ENCODE data around the gene GGT5. TPM values are rescaled to one million over a fixed set of nuclear protein-coding genes. Genes with fewer than 3 reads are reported as not detected.
"Not testable (repeated sequence)": the region's sequence is repeated elsewhere in the genome, so short reads cannot be mapped to it uniquely, and the experiment has no call there.

GGT5 gene
- total and polyA plus RNA-seq, 2 donors, result 3.2 to 24.6 TPM

GRCh38 chr22:24266495-24266894, 21.6 kb upstream of the GGT5 start:
- peaks cover 0 to 13% of the 10 kb centered on the region in 2 donors for H3K4me1 ChIP-seq (ENCODE audit: control insufficient read depth in 2 of 2, insufficient read depth in 2 of 2, low read length in 2 of 2)
- H3K4me3 ChIP-seq (ENCODE audit: low read length in 2 of 2); H3K9me3 ChIP-seq (ENCODE audit: control insufficient read depth in 2 of 2, insufficient read depth in 1 of 2, low read length in 1 of 2); H3K27me3 ChIP-seq (ENCODE audit: control insufficient read depth in 2 of 2, insufficient read depth in 1 of 2, low read length in 1 of 2); H3K36me3 ChIP-seq (ENCODE audit: control insufficient read depth in 2 of 2, insufficient read depth in 2 of 2, low read length in 1 of 2); DNase-seq (ENCODE audit: low read depth in 6 of 9, low spot score in 9 of 9); H3K27ac ChIP-seq (ENCODE audit: low read depth in 1 of 2, low read length in 1 of 2): not testable (repeated sequence)
- WGBS, result 97% methylated on average over 6 of the region's 6 CpGs

GRCh38 chr22:24265734-24266133, 20.9 kb upstream of the GGT5 start:
- Histone ChIP-seq H3K36me3 (ENCODE audit: control insufficient read depth in 2 of 2, insufficient read depth in 2 of 2, low read length in 1 of 2) (no peaks in the 10 kb centered on the region), H3K27me3 (ENCODE audit: control insufficient read depth in 2 of 2, insufficient read depth in 1 of 2, low read length in 1 of 2) (no peaks in the 10 kb centered on the region), H3K9me3 (ENCODE audit: control insufficient read depth in 2 of 2, insufficient read depth in 1 of 2, low read length in 1 of 2) (no peaks in the 10 kb centered on the region), H3K4me1 (ENCODE audit: control insufficient read depth in 2 of 2, insufficient read depth in 2 of 2, low read length in 2 of 2) (peaks cover 0 to 12% of the 10 kb centered on the region in 2 donors), H3K27ac (ENCODE audit: low read depth in 1 of 2, low read length in 1 of 2) (no peak overlapping the region), H3K4me3 (ENCODE audit: low read length in 2 of 2) (no peak overlapping the region)
- DNase-seq (ENCODE audit: low read depth in 6 of 9, low spot score in 9 of 9), result no peak

GRCh38 chr22:24264329-24264896, 19.5 kb upstream of the GGT5 start:
- peak overlapping the region in 1 of 2 donors; percentile 17 for H3K27ac ChIP-seq (ENCODE audit: low read depth in 1 of 2, low read length in 1 of 2)
- DNase-seq (ENCODE audit: low read depth in 6 of 9, low spot score in 9 of 9); H3K4me3 ChIP-seq (ENCODE audit: low read length in 2 of 2); H3K27me3 ChIP-seq (ENCODE audit: control insufficient read depth in 2 of 2, insufficient read depth in 1 of 2, low read length in 1 of 2); H3K9me3 ChIP-seq (ENCODE audit: control insufficient read depth in 2 of 2, insufficient read depth in 1 of 2, low read length in 1 of 2); H3K36me3 ChIP-seq (ENCODE audit: control insufficient read depth in 2 of 2, insufficient read depth in 2 of 2, low read length in 1 of 2): not testable (repeated sequence)
- peaks cover 0 to 12% of the 10 kb centered on the region in 2 donors for H3K4me1 ChIP-seq (ENCODE audit: control insufficient read depth in 2 of 2, insufficient read depth in 2 of 2, low read length in 2 of 2)
- 73% methylated on average over 3 of the region's 9 CpGs for WGBS

- not testable (repeated sequence) for H3K9me3 ChIP-seq (ENCODE audit: control insufficient read depth in 2 of 2, insufficient read depth in 1 of 2, low read length in 1 of 2); H3K36me3 ChIP-seq (ENCODE audit: control insufficient read depth in 2 of 2, insufficient read depth in 2 of 2, low read length in 1 of 2); H3K27ac ChIP-seq (ENCODE audit: low read depth in 1 of 2, low read length in 1 of 2); H3K4me3 ChIP-seq (ENCODE audit: low read length in 2 of 2); H3K27me3 ChIP-seq (ENCODE audit: control insufficient read depth in 2 of 2, insufficient read depth in 1 of 2, low read length in 1 of 2); DNase-seq (ENCODE audit: low read depth in 6 of 9, low spot score in 9 of 9)
- WGBS, result 99% methylated on average over 19 of the region's 19 CpGs
- H3K4me1 ChIP-seq (ENCODE audit: control insufficient read depth in 2 of 2, insufficient read depth in 2 of 2, low read length in 2 of 2), result peaks cover 0 to 12% of the 10 kb centered on the region in 2 donors
Measured at GRCh38 chr22:24263479-24263878, 18.6 kb upstream of the GGT5 start.

GRCh38 chr22:24262185-24262749, 17.4 kb upstream of the GGT5 start:
- WGBS, result 96% methylated on average over 18 of the region's 18 CpGs
- H3K4me3 ChIP-seq (ENCODE audit: low read length in 2 of 2); H3K9me3 ChIP-seq (ENCODE audit: control insufficient read depth in 2 of 2, insufficient read depth in 1 of 2, low read length in 1 of 2); H3K27me3 ChIP-seq (ENCODE audit: control insufficient read depth in 2 of 2, insufficient read depth in 1 of 2, low read length in 1 of 2); DNase-seq (ENCODE audit: low read depth in 6 of 9, low spot score in 9 of 9); H3K27ac ChIP-seq (ENCODE audit: low read depth in 1 of 2, low read length in 1 of 2); H3K36me3 ChIP-seq (ENCODE audit: control insufficient read depth in 2 of 2, insufficient read depth in 2 of 2, low read length in 1 of 2): not testable (repeated sequence)
- peaks cover 0 to 12% of the 10 kb centered on the region in 2 donors for H3K4me1 ChIP-seq (ENCODE audit: control insufficient read depth in 2 of 2, insufficient read depth in 2 of 2, low read length in 2 of 2)

GRCh38 chr22:24259459-24259858, 14.6 kb upstream of the GGT5 start:
- H3K9me3 ChIP-seq (ENCODE audit: control insufficient read depth in 2 of 2, insufficient read depth in 1 of 2, low read length in 1 of 2); H3K36me3 ChIP-seq (ENCODE audit: control insufficient read depth in 2 of 2, insufficient read depth in 2 of 2, low read length in 1 of 2); H3K27me3 ChIP-seq (ENCODE audit: control insufficient read depth in 2 of 2, insufficient read depth in 1 of 2, low read length in 1 of 2); H3K4me1 ChIP-seq (ENCODE audit: control insufficient read depth in 2 of 2, insufficient read depth in 2 of 2, low read length in 2 of 2); H3K4me3 ChIP-seq (ENCODE audit: low read length in 2 of 2); H3K27ac ChIP-seq (ENCODE audit: low read depth in 1 of 2, low read length in 1 of 2): not testable (repeated sequence)
- 11% methylated on average over 8 of the region's 10 CpGs for WGBS
- peak in 3 of 9 donors; percentile 53 to 82 (median 64) for DNase-seq (ENCODE audit: low read depth in 6 of 9, low spot score in 9 of 9)

GRCh38 chr22:24256736-24257135, 11.9 kb upstream of the GGT5 start:
- not testable (repeated sequence) for H3K27me3 ChIP-seq (ENCODE audit: control insufficient read depth in 2 of 2, insufficient read depth in 1 of 2, low read length in 1 of 2); H3K36me3 ChIP-seq (ENCODE audit: control insufficient read depth in 2 of 2, insufficient read depth in 2 of 2, low read length in 1 of 2); H3K27ac ChIP-seq (ENCODE audit: low read depth in 1 of 2, low read length in 1 of 2); H3K9me3 ChIP-seq (ENCODE audit: control insufficient read depth in 2 of 2, insufficient read depth in 1 of 2, low read length in 1 of 2); DNase-seq (ENCODE audit: low read depth in 6 of 9, low spot score in 9 of 9); H3K4me3 ChIP-seq (ENCODE audit: low read length in 2 of 2); H3K4me1 ChIP-seq (ENCODE audit: control insufficient read depth in 2 of 2, insufficient read depth in 2 of 2, low read length in 2 of 2)
- WGBS, result 97% methylated on average over 6 of the region's 7 CpGs

- not testable (repeated sequence) for H3K36me3 ChIP-seq (ENCODE audit: control insufficient read depth in 2 of 2, insufficient read depth in 2 of 2, low read length in 1 of 2); H3K27ac ChIP-seq (ENCODE audit: low read depth in 1 of 2, low read length in 1 of 2); H3K4me1 ChIP-seq (ENCODE audit: control insufficient read depth in 2 of 2, insufficient read depth in 2 of 2, low read length in 2 of 2); H3K27me3 ChIP-seq (ENCODE audit: control insufficient read depth in 2 of 2, insufficient read depth in 1 of 2, low read length in 1 of 2); H3K9me3 ChIP-seq (ENCODE audit: control insufficient read depth in 2 of 2, insufficient read depth in 1 of 2, low read length in 1 of 2); H3K4me3 ChIP-seq (ENCODE audit: low read length in 2 of 2); DNase-seq (ENCODE audit: low read depth in 6 of 9, low spot score in 9 of 9)
- 98% methylated on average over 11 of the region's 13 CpGs for WGBS
Measured at GRCh38 chr22:24256136-24256535, 11.3 kb upstream of the GGT5 start.

GRCh38 chr22:24253126-24253525, 8.2 kb upstream of the GGT5 start:
- not testable (repeated sequence) for H3K27me3 ChIP-seq (ENCODE audit: control insufficient read depth in 2 of 2, insufficient read depth in 1 of 2, low read length in 1 of 2); H3K9me3 ChIP-seq (ENCODE audit: control insufficient read depth in 2 of 2, insufficient read depth in 1 of 2, low read length in 1 of 2); H3K4me1 ChIP-seq (ENCODE audit: control insufficient read depth in 2 of 2, insufficient read depth in 2 of 2, low read length in 2 of 2); DNase-seq (ENCODE audit: low read depth in 6 of 9, low spot score in 9 of 9); H3K4me3 ChIP-seq (ENCODE audit: low read length in 2 of 2); H3K36me3 ChIP-seq (ENCODE audit: control insufficient read depth in 2 of 2, insufficient read depth in 2 of 2, low read length in 1 of 2); H3K27ac ChIP-seq (ENCODE audit: low read depth in 1 of 2, low read length in 1 of 2)
- WGBS, result 96% methylated on average over 12 of the region's 12 CpGs

Measured in thymus (tissue), 11 donors.